ENCODE data around the gene DGKD.

GRCh38 chr2:233498126-233498525 is 143.8 kb downstream of the DGKD start:
- TF ChIP-seq CTCF (IDR thresholded peaks at IDR 0.05) = no peak
- TF ChIP-seq POLR2A (IDR thresholded peaks at IDR 0.05) = no peak

All from prostate gland (tissue), 2 donors.